Natural killer cell treated with Interleukin-12 subunit alpha and Interleukin-12 subunit beta and Interleukin-15 and Interleukin-18, amount 100 ng/mL, for 72 hours (primary cell): ENCODE data around the gene PAX9. TPM values are rescaled to one million over a fixed set of nuclear protein-coding genes. Genes with fewer than 3 reads are reported as not detected.
A peak's percentile ranks its signal among the peaks of the same experiment; 100 is the strongest.

Source experiments
- ATAC-seq, 2 donors: fragments of 150-1000 bp; cut with Tn5 transposase in 1 of 2; sonication (Bioruptor Pico), chemical (Tn5 transposase) in 1 of 2; 2 replicates each; pipeline ENCODE4 v1.10.0; 2021
- DNase-seq: peaks from one replicate; pipeline ENCODE4 v3.0.0; 2022; ENCODE audit warnings: low spot score
- H3K27ac Mint-ChIP-seq, 2 donors: 1 replicate in 1 of 2; 2 replicates in 1 of 2; pipeline ENCODE4 v1.8.0; 2022; ENCODE audit warnings: mixed read lengths in 2 of 2, mild to moderate bottlenecking in 1 of 2, moderate library complexity in 1 of 2
- H3K27me3 Mint-ChIP-seq, 2 donors: 1 replicate in 1 of 2; 2 replicates in 1 of 2; pipeline ENCODE4 v1.8.0; 2022; ENCODE audit warnings: mixed read lengths in 2 of 2
- H3K36me3 Mint-ChIP-seq: one replicate; pipeline ENCODE4 v1.8.0; 2022; ENCODE audit warnings: mixed read lengths
- H3K4me1 Mint-ChIP-seq, 2 donors: 1 replicate in 1 of 2; 2 replicates in 1 of 2; pipeline ENCODE4 v1.8.0; 2022; ENCODE audit warnings: low read depth in 2 of 2, mixed read lengths in 2 of 2, mild to moderate bottlenecking in 1 of 2
- H3K4me3 Mint-ChIP-seq: one replicate; pipeline ENCODE4 v1.8.0; 2022; ENCODE audit warnings: mixed read lengths
- H3K9me3 Mint-ChIP-seq: 2 replicates; pipeline ENCODE4 v1.8.0; 2022; ENCODE audit warnings: mixed read lengths
- total RNA-seq, 2 donors: library from RNA; stranded (reverse); gene quantifications; one replicate each; pipeline ENCODE4 v1.2.3, GENCODE V29; 2022

Gene PAX9
- not detected for total RNA-seq

- Mint-ChIP-seq H3K36me3 (peaks cover 30% of the 10 kb centered on the region), H3K4me3 (no peak within 1 kb of the TSS)
These were observed at the start of gene PAX9 for GRCh38 chr14:36661506-36662257. Gene PAX9, plus strand, starts transcription at chr14:36661860. Its CDS starts 230 bp downstream, at chr14:36662090.

GRCh38 chr14:36617824-36618223 lies 43.8 kb upstream of the PAX9 start:
- H3K36me3 Mint-ChIP-seq = no peaks in the 10 kb centered on the region
- H3K27ac Mint-ChIP-seq = no peak overlapping the region
- peaks cover under 1% of the 10 kb centered on the region for H3K9me3 Mint-ChIP-seq
- no peaks in the 10 kb centered on the region for H3K4me1 Mint-ChIP-seq
- no peaks in the 10 kb centered on the region for H3K27me3 Mint-ChIP-seq
- DNase-seq (no peak), ATAC-seq (peak in 1 of 2 donors; percentile 43)
- no peak overlapping the region for H3K4me3 Mint-ChIP-seq

More at GRCh38 chr14:36661506-36662257, at the start of gene PAX9:
- Mint-ChIP-seq H3K27ac (no peak within 1 kb of the TSS), H3K27me3 (peaks cover 61 to 71% of the 10 kb centered on the region in 2 donors), H3K4me1 (peaks cover 0 to 14% of the 10 kb centered on the region in 2 donors), H3K9me3 (no peaks in the 10 kb centered on the region)
- ATAC-seq (peak; percentile 55 to 61), DNase-seq (no peak)

- Mint-ChIP-seq H3K4me3 (no peak overlapping the region), H3K36me3 (no peaks in the 10 kb centered on the region), H3K27ac (no peak overlapping the region), H3K4me1 (no peaks in the 10 kb centered on the region), H3K27me3 (no peaks in the 10 kb centered on the region), H3K9me3 (no peaks in the 10 kb centered on the region)
- no peak for DNase-seq
- no peak for ATAC-seq
These were observed 43.0 kb upstream of the PAX9 start for GRCh38 chr14:36618641-36619040.

- Mint-ChIP-seq H3K9me3 (no peaks in the 10 kb centered on the region), H3K36me3 (no peaks in the 10 kb centered on the region)
These were observed 42.5 kb upstream of the PAX9 start for GRCh38 chr14:36619131-36619530.

GRCh38 chr14:36619853-36620252 lies 41.8 kb upstream of the PAX9 start:
- no peaks in the 10 kb centered on the region for H3K27me3 Mint-ChIP-seq
- H3K36me3 Mint-ChIP-seq = no peaks in the 10 kb centered on the region
- no peak for ATAC-seq
- no peak overlapping the region for H3K4me3 Mint-ChIP-seq
- H3K9me3 Mint-ChIP-seq = no peaks in the 10 kb centered on the region
- no peaks in the 10 kb centered on the region for H3K4me1 Mint-ChIP-seq
- H3K27ac Mint-ChIP-seq = no peak overlapping the region
- DNase-seq = no peak

More at GRCh38 chr14:36619131-36619530, 42.5 kb upstream of the PAX9 start:
- H3K4me3 Mint-ChIP-seq = no peak overlapping the region
- ATAC-seq (no peak), DNase-seq (no peak)
- H3K4me1 Mint-ChIP-seq = no peaks in the 10 kb centered on the region
- H3K27ac Mint-ChIP-seq = no peak overlapping the region
- no peaks in the 10 kb centered on the region for H3K27me3 Mint-ChIP-seq

GRCh38 chr14:36625014-36625413 lies 36.6 kb upstream of the PAX9 start:
- H3K27ac Mint-ChIP-seq = no peak overlapping the region
- peaks cover 2 to 11% of the 10 kb centered on the region in 2 donors for H3K27me3 Mint-ChIP-seq
- no peaks in the 10 kb centered on the region for H3K4me1 Mint-ChIP-seq
- no peak for ATAC-seq
- H3K9me3 Mint-ChIP-seq = peaks cover 9% of the 10 kb centered on the region
- H3K36me3 Mint-ChIP-seq = no peaks in the 10 kb centered on the region
- DNase-seq = no peak
- no peak overlapping the region for H3K4me3 Mint-ChIP-seq

DNA sequence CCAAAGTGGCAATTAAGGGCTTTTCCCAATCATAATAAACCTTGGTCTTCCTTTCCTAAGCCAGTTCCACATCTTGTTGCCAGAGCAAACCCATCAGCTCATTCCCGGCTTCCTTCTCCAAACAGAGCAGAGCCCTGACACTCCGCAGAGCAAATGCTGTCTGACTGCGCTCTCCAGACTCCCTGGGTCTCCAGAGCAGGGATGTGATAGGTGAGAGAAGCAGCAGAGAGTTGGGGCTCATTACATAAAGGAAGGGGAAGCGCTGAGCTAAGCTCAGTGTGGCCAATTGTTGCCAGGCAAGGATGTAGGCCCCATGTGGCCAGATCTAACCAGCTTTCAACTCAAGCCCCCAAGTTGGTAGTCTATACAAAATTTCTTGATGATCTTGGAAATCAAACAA lies 36.2 kb upstream of the PAX9 start:
- Mint-ChIP-seq H3K4me1 (no peaks in the 10 kb centered on the region), H3K9me3 (peaks cover 9% of the 10 kb centered on the region), H3K36me3 (no peaks in the 10 kb centered on the region), H3K27ac (no peak overlapping the region), H3K27me3 (peaks cover 2 to 11% of the 10 kb centered on the region in 2 donors), H3K4me3 (no peak overlapping the region)
- DNase-seq (no peak), ATAC-seq (no peak)

GRCh38 chr14:36626151-36626550 lies 35.5 kb upstream of the PAX9 start:
- Mint-ChIP-seq H3K9me3 (peaks cover 9% of the 10 kb centered on the region), H3K4me3 (no peak overlapping the region), H3K27me3 (peaks cover 2 to 11% of the 10 kb centered on the region in 2 donors), H3K4me1 (no peaks in the 10 kb centered on the region), H3K27ac (no peak overlapping the region), H3K36me3 (no peaks in the 10 kb centered on the region)
- DNase-seq (no peak), ATAC-seq (no peak)

- Mint-ChIP-seq H3K4me3 (no peak overlapping the region), H3K9me3 (peaks cover 9% of the 10 kb centered on the region)
- ATAC-seq = no peak
These were observed 33.7 kb upstream of the PAX9 start for GRCh38 chr14:36627981-36628380.

GRCh38 chr14:36633580-36633979 lies 28.1 kb upstream of the PAX9 start:
- no peak for DNase-seq
- Mint-ChIP-seq H3K9me3 (peaks cover 7% of the 10 kb centered on the region), H3K36me3 (no peaks in the 10 kb centered on the region), H3K27ac (no peak overlapping the region), H3K4me1 (no peaks in the 10 kb centered on the region), H3K27me3 (peaks cover 0 to 6% of the 10 kb centered on the region in 2 donors), H3K4me3 (no peak overlapping the region)
- ATAC-seq = no peak

More at GRCh38 chr14:36627981-36628380, 33.7 kb upstream of the PAX9 start:
- Mint-ChIP-seq H3K36me3 (no peaks in the 10 kb centered on the region), H3K4me1 (no peaks in the 10 kb centered on the region), H3K27me3 (peaks cover 2 to 11% of the 10 kb centered on the region in 2 donors), H3K27ac (no peak overlapping the region)
- DNase-seq = no peak

- Mint-ChIP-seq H3K9me3 (no peaks in the 10 kb centered on the region), H3K27ac (no peak overlapping the region), H3K4me1 (no peaks in the 10 kb centered on the region), H3K4me3 (no peak overlapping the region), H3K27me3 (peaks cover 22 to 34% of the 10 kb centered on the region in 2 donors), H3K36me3 (peaks cover 4% of the 10 kb centered on the region)
- no peak for ATAC-seq
- DNase-seq = no peak
These were observed 14.8 kb upstream of the PAX9 start for GRCh38 chr14:36646664-36647416.

- no peaks in the 10 kb centered on the region for H3K4me1 Mint-ChIP-seq
- H3K27ac Mint-ChIP-seq = no peak overlapping the region
- H3K27me3 Mint-ChIP-seq = peaks cover 22 to 34% of the 10 kb centered on the region in 2 donors
- H3K4me3 Mint-ChIP-seq = no peak overlapping the region
- H3K9me3 Mint-ChIP-seq = no peaks in the 10 kb centered on the region
- peaks cover 4% of the 10 kb centered on the region for H3K36me3 Mint-ChIP-seq
- no peak for ATAC-seq
- no peak for DNase-seq
These were observed 14.2 kb upstream of the PAX9 start for GRCh38 chr14:36647417-36647823.

- H3K4me1 Mint-ChIP-seq = no peaks in the 10 kb centered on the region
- peaks cover 4% of the 10 kb centered on the region for H3K36me3 Mint-ChIP-seq
- DNase-seq (no peak), ATAC-seq (peak in 1 of 2 donors; percentile 27)
- no peak overlapping the region for H3K27ac Mint-ChIP-seq
- no peak overlapping the region for H3K4me3 Mint-ChIP-seq
- H3K9me3 Mint-ChIP-seq = no peaks in the 10 kb centered on the region
- peaks cover 23 to 41% of the 10 kb centered on the region in 2 donors for H3K27me3 Mint-ChIP-seq
These were observed 13.6 kb upstream of the PAX9 start for GRCh38 chr14:36647824-36648753.
